ENCODE results near the gene ZNF595. TPM values are rescaled to one million over a fixed set of nuclear protein-coding genes. Genes with fewer than 3 reads are reported as not detected.

The ZNF595 gene
- polyA plus RNA-seq, 1 donor from 2014 or later = 15.1 TPM

Other genes with a start within 250 kb of the ZNF595 start
- 11.4 and 12.8 TPM in 2 replicates for gene ZNF718, start 71.2 kb downstream of the ZNF595 start, polyA plus RNA-seq